Liver (tissue), 3 donors: Measurements from ENCODE around the gene MTHFD1L.

Source experiments
- ATF3 ChIP-seq: IDR thresholded peaks from 2 replicates; pipeline ENCODE4 v1.6.1; 2016; ENCODE audit warnings: antibody characterized with exemption
- FOXA2 ChIP-seq: IDR thresholded peaks from 2 replicates; pipeline ENCODE4 v1.6.1; 2016; ENCODE audit warnings: antibody characterized with exemption
- GABPA ChIP-seq, 2 donors: IDR thresholded peaks in 1 of 2; conservative IDR thresholded peaks in 1 of 2; 2 replicates each; pipeline ENCODE4 v1.6.1; 2016; ENCODE audit warnings: antibody characterized with exemption in 2 of 2, mild to moderate bottlenecking in 1 of 2, moderate library complexity in 1 of 2
- JUND ChIP-seq, 2 donors: IDR thresholded peaks; 2 replicates each; pipeline ENCODE4 v1.6.1; 2016; ENCODE audit warnings: antibody characterized with exemption in 2 of 2
- MAX ChIP-seq: IDR thresholded peaks from 2 replicates; pipeline ENCODE4 v1.6.1; 2016; ENCODE audit warnings: antibody characterized with exemption
- RAD21 ChIP-seq, 2 donors: IDR thresholded peaks; 2 replicates each; pipeline ENCODE4 v1.6.1; 2016; ENCODE audit warnings: antibody characterized with exemption in 2 of 2, mild to moderate bottlenecking in 2 of 2
- REST ChIP-seq: IDR thresholded peaks from 2 replicates; pipeline ENCODE4 v1.6.1; 2016; ENCODE audit warnings: antibody characterized with exemption, mild to moderate bottlenecking
- SP1 ChIP-seq: IDR thresholded peaks from 2 replicates; pipeline ENCODE4 v1.6.1; 2018; ENCODE audit warnings: antibody characterized with exemption, mild to moderate bottlenecking
- TAF1 ChIP-seq: conservative IDR thresholded peaks from 2 replicates; pipeline ENCODE4 v1.6.1; 2016; ENCODE audit warnings: antibody characterized with exemption, mild to moderate bottlenecking
- YY1 ChIP-seq: IDR thresholded peaks from 2 replicates; pipeline ENCODE4 v1.6.1; 2016; ENCODE audit warnings: antibody characterized with exemption, mild to moderate bottlenecking
- TF ChIP-seq, protein P1 (sequence below): fragments of 150-350 bp; IDR thresholded peaks from 2 replicates; pipeline ENCODE4 v1.5.1; 2017; ENCODE audit warnings: improper control_type of control experiment, low read depth, low read length; ENCODE audit not compliant: missing input control
- TF ChIP-seq, protein P2 (sequence below): IDR thresholded peaks from 2 replicates; pipeline ENCODE4 v1.6.1; 2016; ENCODE audit warnings: antibody characterized with exemption
- donor health status: healthy.
- donor health status: healthy.

DNA sequence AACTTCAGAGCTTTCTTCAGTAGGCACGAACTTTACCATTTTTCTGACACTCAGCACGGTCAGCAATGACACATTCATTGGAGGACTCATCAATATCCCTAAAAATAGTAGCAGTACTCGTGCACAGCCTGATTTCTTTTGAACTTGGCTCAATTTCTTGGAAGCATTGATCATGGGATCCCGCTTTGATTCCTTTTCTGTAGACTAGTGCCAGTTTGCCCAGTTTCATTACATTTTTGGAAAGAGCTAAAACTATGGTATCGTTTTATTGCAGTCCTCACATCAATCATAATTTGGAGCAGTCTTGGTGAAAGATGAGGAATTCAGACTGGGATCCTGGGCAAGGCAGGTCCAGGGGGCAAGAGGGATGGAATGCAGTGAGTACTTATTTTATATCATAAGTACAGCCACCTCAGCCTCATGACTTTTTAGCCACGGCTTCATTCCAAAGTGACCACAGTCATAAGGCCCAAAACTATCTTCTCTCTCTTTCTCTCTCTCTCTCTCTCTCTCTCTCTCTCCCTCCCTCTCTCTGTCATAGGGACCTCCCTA, 203.3 kb downstream of the MTHFD1L start:
- TF ChIP-seq, protein P1, sequence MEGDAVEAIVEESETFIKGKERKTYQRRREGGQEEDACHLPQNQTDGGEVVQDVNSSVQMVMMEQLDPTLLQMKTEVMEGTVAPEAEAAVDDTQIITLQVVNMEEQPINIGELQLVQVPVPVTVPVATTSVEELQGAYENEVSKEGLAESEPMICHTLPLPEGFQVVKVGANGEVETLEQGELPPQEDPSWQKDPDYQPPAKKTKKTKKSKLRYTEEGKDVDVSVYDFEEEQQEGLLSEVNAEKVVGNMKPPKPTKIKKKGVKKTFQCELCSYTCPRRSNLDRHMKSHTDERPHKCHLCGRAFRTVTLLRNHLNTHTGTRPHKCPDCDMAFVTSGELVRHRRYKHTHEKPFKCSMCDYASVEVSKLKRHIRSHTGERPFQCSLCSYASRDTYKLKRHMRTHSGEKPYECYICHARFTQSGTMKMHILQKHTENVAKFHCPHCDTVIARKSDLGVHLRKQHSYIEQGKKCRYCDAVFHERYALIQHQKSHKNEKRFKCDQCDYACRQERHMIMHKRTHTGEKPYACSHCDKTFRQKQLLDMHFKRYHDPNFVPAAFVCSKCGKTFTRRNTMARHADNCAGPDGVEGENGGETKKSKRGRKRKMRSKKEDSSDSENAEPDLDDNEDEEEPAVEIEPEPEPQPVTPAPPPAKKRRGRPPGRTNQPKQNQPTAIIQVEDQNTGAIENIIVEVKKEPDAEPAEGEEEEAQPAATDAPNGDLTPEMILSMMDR, result no peak
- TF ChIP-seq RAD21 (IDR thresholded peaks at IDR 0.05) (no peak), TAF1 (no peak), YY1 (no peak), MAX (no peak), ATF3 (no peak), JUND (IDR thresholded peaks at IDR 0.05) (no peak), FOXA2 (no peak), REST (no peak), SP1 (no peak), GABPA (IDR thresholded peaks at IDR 0.05 in 1 of 2, conservative IDR thresholded peaks at IDR 0.05 in 1 of 2) (no peak)
- TF ChIP-seq, protein P2, sequence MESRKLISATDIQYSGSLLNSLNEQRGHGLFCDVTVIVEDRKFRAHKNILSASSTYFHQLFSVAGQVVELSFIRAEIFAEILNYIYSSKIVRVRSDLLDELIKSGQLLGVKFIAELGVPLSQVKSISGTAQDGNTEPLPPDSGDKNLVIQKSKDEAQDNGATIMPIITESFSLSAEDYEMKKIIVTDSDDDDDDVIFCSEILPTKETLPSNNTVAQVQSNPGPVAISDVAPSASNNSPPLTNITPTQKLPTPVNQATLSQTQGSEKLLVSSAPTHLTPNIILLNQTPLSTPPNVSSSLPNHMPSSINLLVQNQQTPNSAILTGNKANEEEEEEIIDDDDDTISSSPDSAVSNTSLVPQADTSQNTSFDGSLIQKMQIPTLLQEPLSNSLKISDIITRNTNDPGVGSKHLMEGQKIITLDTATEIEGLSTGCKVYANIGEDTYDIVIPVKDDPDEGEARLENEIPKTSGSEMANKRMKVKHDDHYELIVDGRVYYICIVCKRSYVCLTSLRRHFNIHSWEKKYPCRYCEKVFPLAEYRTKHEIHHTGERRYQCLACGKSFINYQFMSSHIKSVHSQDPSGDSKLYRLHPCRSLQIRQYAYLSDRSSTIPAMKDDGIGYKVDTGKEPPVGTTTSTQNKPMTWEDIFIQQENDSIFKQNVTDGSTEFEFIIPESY, result no peak
